ENCODE results near the gene WASF3. TPM values are rescaled to one million over a fixed set of nuclear protein-coding genes. Genes with fewer than 3 reads are reported as not detected.

WASF3 gene
- total RNA-seq, 3 donors from 2014 or later (not counting 1 experiment from before 2014, with no cell fraction given) = 0.61 TPM; not detected in 2

DNA sequence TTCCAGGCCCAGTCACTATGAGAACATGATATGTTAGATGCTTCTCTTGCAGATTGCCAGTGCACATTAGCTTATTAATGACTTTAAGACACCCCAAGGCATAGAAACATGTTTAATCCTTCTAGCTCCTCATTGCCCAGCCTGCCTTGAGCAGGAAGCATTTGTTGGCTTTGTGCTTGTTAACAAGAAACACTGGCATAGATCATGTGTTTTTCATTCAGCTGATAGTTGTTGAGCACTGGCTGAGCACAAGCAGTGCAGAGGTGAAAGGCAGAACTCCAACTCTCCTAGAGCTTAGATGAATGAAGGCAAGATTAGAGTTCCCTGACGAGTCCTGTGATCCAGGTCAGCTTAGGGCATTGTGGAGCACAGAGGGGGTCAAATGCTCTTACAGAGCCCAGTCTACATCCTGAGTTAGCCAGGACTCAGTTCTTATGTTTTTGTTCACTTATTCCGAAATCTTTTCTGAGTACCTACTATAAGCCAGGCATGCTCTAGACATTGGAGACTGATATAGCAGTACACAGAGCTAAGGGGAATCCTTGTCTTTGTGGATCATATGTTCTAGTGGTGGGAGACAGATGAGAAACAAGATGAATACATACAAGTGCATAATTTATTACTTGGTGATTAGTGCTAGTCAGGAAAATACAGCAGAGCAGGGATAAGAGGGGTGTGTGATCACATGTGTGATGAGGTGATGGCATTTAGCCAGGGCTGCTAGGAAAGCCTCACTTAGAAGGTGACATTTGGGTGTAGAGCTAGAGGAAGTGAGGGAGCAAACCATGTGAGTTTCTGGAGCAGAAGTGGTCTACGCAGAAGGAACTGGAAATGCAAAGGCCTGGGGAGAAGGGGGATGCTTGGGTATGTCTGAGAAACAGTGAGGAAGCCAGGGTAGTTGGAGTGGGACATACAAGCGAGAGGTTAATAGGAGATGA lies 101.2 kb downstream of the WASF3 start:
- H3K9me3 Mint-ChIP-seq = no peaks in the 10 kb centered on the region
- Histone ChIP-seq H3K27ac (ENCODE audit: low read length) (no peak overlapping the region), H3K27me3 (ENCODE audit: control insufficient read depth, insufficient read depth, low read length) (no peaks in the 10 kb centered on the region), H3K36me3 (ENCODE audit: control insufficient read depth, insufficient read depth, low read length) (no peaks in the 10 kb centered on the region), H3K4me3 (ENCODE audit: low read length) (no peak overlapping the region), H3K4me1 (ENCODE audit: control insufficient read depth, insufficient read depth, low read length) (no peaks in the 10 kb centered on the region), H3K9me3 (ENCODE audit: control insufficient read depth, insufficient read depth, low read length) (no peaks in the 10 kb centered on the region)
- intact Hi-C loops (cut with micrococcal nuclease) = no loop called here
- ATAC-seq (no peak), DNase-seq (no peak)
- peaks cover 11 to 21% of the 10 kb centered on the region in 2 donors for H3K27me3 Mint-ChIP-seq (ENCODE audit: low read depth in 2 of 2)
- 82% methylated on average over 4 of the region's 4 CpGs for WGBS (ENCODE audit: insufficient coverage)
- H3K36me3 Mint-ChIP-seq = no peaks in the 10 kb centered on the region
- no peak overlapping the region for H3K27ac Mint-ChIP-seq
- H3K4me1 Mint-ChIP-seq = no peaks in the 10 kb centered on the region
- TF ChIP-seq, protein P1, sequence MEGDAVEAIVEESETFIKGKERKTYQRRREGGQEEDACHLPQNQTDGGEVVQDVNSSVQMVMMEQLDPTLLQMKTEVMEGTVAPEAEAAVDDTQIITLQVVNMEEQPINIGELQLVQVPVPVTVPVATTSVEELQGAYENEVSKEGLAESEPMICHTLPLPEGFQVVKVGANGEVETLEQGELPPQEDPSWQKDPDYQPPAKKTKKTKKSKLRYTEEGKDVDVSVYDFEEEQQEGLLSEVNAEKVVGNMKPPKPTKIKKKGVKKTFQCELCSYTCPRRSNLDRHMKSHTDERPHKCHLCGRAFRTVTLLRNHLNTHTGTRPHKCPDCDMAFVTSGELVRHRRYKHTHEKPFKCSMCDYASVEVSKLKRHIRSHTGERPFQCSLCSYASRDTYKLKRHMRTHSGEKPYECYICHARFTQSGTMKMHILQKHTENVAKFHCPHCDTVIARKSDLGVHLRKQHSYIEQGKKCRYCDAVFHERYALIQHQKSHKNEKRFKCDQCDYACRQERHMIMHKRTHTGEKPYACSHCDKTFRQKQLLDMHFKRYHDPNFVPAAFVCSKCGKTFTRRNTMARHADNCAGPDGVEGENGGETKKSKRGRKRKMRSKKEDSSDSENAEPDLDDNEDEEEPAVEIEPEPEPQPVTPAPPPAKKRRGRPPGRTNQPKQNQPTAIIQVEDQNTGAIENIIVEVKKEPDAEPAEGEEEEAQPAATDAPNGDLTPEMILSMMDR (IDR thresholded peaks at IDR 0.05) = no peak
- H3K4me3 Mint-ChIP-seq = no peak overlapping the region

DNA sequence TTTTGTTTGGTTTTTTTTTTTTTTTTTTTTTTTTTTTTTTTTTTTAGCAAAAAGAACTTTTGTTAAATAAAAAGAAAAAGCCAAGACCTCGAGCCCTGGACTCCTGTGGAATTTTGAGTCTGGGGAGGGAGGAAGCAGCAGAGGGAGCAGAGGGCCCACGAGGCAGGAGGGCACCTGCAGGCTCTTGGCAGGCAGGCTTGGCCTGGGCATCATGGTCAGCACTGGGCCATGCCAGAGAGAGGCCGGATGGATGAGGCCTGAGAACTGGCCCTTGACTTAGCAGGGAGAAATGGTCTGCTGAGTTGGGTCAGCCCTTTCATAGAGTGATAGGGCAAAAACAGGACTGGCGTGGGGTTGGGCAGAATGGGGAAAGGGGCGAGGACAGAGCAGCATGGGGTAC lies 102.7 kb downstream of the WASF3 start:
- no peaks in the 10 kb centered on the region for H3K9me3 ChIP-seq (ENCODE audit: control insufficient read depth, insufficient read depth, low read length)
- WGBS (ENCODE audit: insufficient coverage) = 78% methylated on average over 5 of the region's 5 CpGs
- Mint-ChIP-seq H3K4me1 (no peaks in the 10 kb centered on the region), H3K27ac (no peak overlapping the region), H3K27me3 (ENCODE audit: low read depth in 2 of 2) (peaks cover 11 to 21% of the 10 kb centered on the region in 2 donors), H3K9me3 (no peaks in the 10 kb centered on the region), H3K36me3 (no peaks in the 10 kb centered on the region), H3K4me3 (no peak overlapping the region)
- no peak overlapping the region for H3K27ac ChIP-seq (ENCODE audit: low read length)
- no peak for DNase-seq
- no peak overlapping the region for H3K4me3 ChIP-seq (ENCODE audit: low read length)
- no peaks in the 10 kb centered on the region for H3K36me3 ChIP-seq (ENCODE audit: control insufficient read depth, insufficient read depth, low read length)
- ATAC-seq = no peak
- intact Hi-C loops (cut with micrococcal nuclease) = no loop called here
- H3K4me1 ChIP-seq (ENCODE audit: control insufficient read depth, insufficient read depth, low read length) = no peaks in the 10 kb centered on the region
- H3K27me3 ChIP-seq (ENCODE audit: control insufficient read depth, insufficient read depth, low read length) = no peaks in the 10 kb centered on the region
- TF ChIP-seq, protein P1 (IDR thresholded peaks at IDR 0.05) = no peak

DNA sequence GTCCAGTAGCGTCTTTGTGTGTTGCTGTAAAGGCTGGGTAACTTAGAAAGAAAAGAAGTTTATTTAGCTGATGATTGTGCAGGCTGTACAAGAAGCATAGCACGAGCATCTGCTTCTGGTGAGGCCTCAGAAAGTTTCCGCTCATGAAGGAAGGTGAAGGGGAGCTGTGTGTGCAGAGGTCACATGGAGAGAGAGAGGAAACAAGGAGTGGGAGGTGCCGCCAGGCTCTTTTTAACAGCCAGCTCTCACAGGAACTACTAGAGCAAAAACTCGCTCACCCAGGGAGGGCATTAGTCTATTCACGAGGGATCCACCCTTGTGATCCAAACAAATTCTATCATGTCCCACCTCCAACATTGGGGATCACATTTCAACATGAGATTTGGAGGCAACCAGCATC lies 103.3 kb downstream of the WASF3 start:
- ATAC-seq = no peak
- Histone ChIP-seq H3K4me3 (ENCODE audit: low read length) (no peak overlapping the region), H3K4me1 (ENCODE audit: control insufficient read depth, insufficient read depth, low read length) (no peaks in the 10 kb centered on the region), H3K9me3 (ENCODE audit: control insufficient read depth, insufficient read depth, low read length) (no peaks in the 10 kb centered on the region), H3K36me3 (ENCODE audit: control insufficient read depth, insufficient read depth, low read length) (no peaks in the 10 kb centered on the region), H3K27ac (ENCODE audit: low read length) (no peak overlapping the region), H3K27me3 (ENCODE audit: control insufficient read depth, insufficient read depth, low read length) (no peaks in the 10 kb centered on the region)
- peaks cover 11 to 21% of the 10 kb centered on the region in 2 donors for H3K27me3 Mint-ChIP-seq (ENCODE audit: low read depth in 2 of 2)
- H3K9me3 Mint-ChIP-seq = no peaks in the 10 kb centered on the region
- intact Hi-C loops (cut with micrococcal nuclease) = no loop called here
- WGBS (ENCODE audit: insufficient coverage) = 88% methylated on average over 6 of the region's 6 CpGs
- TF ChIP-seq, protein P1 (IDR thresholded peaks at IDR 0.05) = no peak
- no peak overlapping the region for H3K4me3 Mint-ChIP-seq
- no peaks in the 10 kb centered on the region for H3K36me3 Mint-ChIP-seq
- no peak overlapping the region for H3K27ac Mint-ChIP-seq
- no peaks in the 10 kb centered on the region for H3K4me1 Mint-ChIP-seq
- DNase-seq = no peak

All from natural killer cell (primary cell).